HEK293 (cell line): Measurements from ENCODE around the gene SMIM17.

Experiments
- BCL11B ChIP-seq: fragments of 450-650 bp; formaldehyde crosslinking; IDR thresholded peaks from 2 replicates; pipeline ENCODE4 v1.5.1; 2016; ENCODE audit warnings: low read depth, missing biosample characterization, missing genetic modification characterization
- GFI1B ChIP-seq: fragments of 450-650 bp; formaldehyde crosslinking; IDR thresholded peaks from 2 replicates; pipeline ENCODE4 v1.5.1; 2016; ENCODE audit warnings: missing biosample characterization, missing genetic modification characterization
- HOXC10 ChIP-seq: sonication (generic); formaldehyde crosslinking; IDR thresholded peaks from 2 replicates; pipeline ENCODE4 v1.8.1; 2023; ENCODE audit warnings: mild to moderate bottlenecking, missing genetic modification reagents
- INSM2 ChIP-seq: fragments of 450-650 bp; formaldehyde crosslinking; IDR thresholded peaks from 2 replicates; pipeline ENCODE4 v1.5.1; 2016; ENCODE audit warnings: missing biosample characterization, missing genetic modification characterization
- KLF16 ChIP-seq: fragments of 450-650 bp; formaldehyde crosslinking; IDR thresholded peaks from 2 replicates; pipeline ENCODE4 v1.5.1; 2017; ENCODE audit warnings: missing biosample characterization, missing genetic modification characterization
- PATZ1 ChIP-seq: fragments of 450-650 bp; formaldehyde crosslinking; IDR thresholded peaks from 2 replicates; pipeline ENCODE4 v1.5.1; 2016; ENCODE audit warnings: missing biosample characterization, missing genetic modification characterization
- PRDM1 ChIP-seq: fragments of 450-650 bp; formaldehyde crosslinking; IDR thresholded peaks from 2 replicates; pipeline ENCODE4; 2016; ENCODE audit warnings: missing biosample characterization, missing genetic modification characterization
- SP2 ChIP-seq: fragments of 450-650 bp; formaldehyde crosslinking; IDR thresholded peaks from 2 replicates; pipeline ENCODE4 v1.5.1; 2016; ENCODE audit warnings: missing biosample characterization, missing genetic modification characterization
- SP3 ChIP-seq: fragments of 450-650 bp; formaldehyde crosslinking; IDR thresholded peaks from 2 replicates; pipeline ENCODE4 v1.5.1; 2016; ENCODE audit warnings: missing biosample characterization, missing genetic modification characterization
- ZBTB1 ChIP-seq: fragments of 450-650 bp; formaldehyde crosslinking; IDR thresholded peaks from 2 replicates; pipeline ENCODE4 v1.5.1; 2016; ENCODE audit warnings: missing biosample characterization, missing genetic modification characterization
- ZBTB8A ChIP-seq: fragments of 450-650 bp; formaldehyde crosslinking; IDR thresholded peaks from 2 replicates; pipeline ENCODE4 v1.5.1; 2016; ENCODE audit warnings: missing biosample characterization, missing genetic modification characterization
- ZNF133 ChIP-seq: fragments of 450-650 bp; formaldehyde crosslinking; IDR thresholded peaks from 2 replicates; pipeline ENCODE4 v1.5.1; 2016; ENCODE audit warnings: missing biosample characterization, missing genetic modification characterization
- ZNF146 ChIP-seq: fragments of 450-650 bp; formaldehyde crosslinking; IDR thresholded peaks from 2 replicates; pipeline ENCODE4 v1.5.1; 2016; ENCODE audit warnings: missing biosample characterization, missing genetic modification characterization
- ZNF19 ChIP-seq: fragments of 450-650 bp; formaldehyde crosslinking; IDR thresholded peaks from 2 replicates; pipeline ENCODE4; 2016; ENCODE audit warnings: missing biosample characterization, missing genetic modification characterization, low read depth
- ZNF2 ChIP-seq: fragments of 450-650 bp; formaldehyde crosslinking; IDR thresholded peaks from 2 replicates; pipeline ENCODE4 v1.5.1; 2016; ENCODE audit warnings: missing biosample characterization, missing genetic modification characterization
- ZNF202 ChIP-seq: fragments of 450-650 bp; formaldehyde crosslinking; IDR thresholded peaks from 2 replicates; pipeline ENCODE4 v1.5.1; 2016; ENCODE audit warnings: missing biosample characterization, missing genetic modification characterization, borderline replicate concordance
- ZNF214 ChIP-seq: fragments of 450-650 bp; formaldehyde crosslinking; IDR thresholded peaks from 2 replicates; pipeline ENCODE4 v1.5.1; 2017; ENCODE audit warnings: missing biosample characterization, mild to moderate bottlenecking, missing genetic modification characterization, borderline replicate concordance
- ZNF302 ChIP-seq: fragments of 450-650 bp; formaldehyde crosslinking; IDR thresholded peaks from 2 replicates; pipeline ENCODE4 v1.5.1; 2016; ENCODE audit warnings: missing biosample characterization, missing genetic modification characterization, low read depth
- ZNF341 ChIP-seq: fragments of 450-650 bp; formaldehyde crosslinking; IDR thresholded peaks from 2 replicates; pipeline ENCODE4; 2016; ENCODE audit warnings: low read depth, missing biosample characterization, missing genetic modification characterization
- ZNF394 ChIP-seq: fragments of 450-650 bp; formaldehyde crosslinking; IDR thresholded peaks from 2 replicates; pipeline ENCODE4 v1.5.1; 2016; ENCODE audit warnings: missing biosample characterization, missing genetic modification characterization, mild to moderate bottlenecking, moderate library complexity, borderline replicate concordance
- ZNF398 ChIP-seq: fragments of 450-650 bp; formaldehyde crosslinking; IDR thresholded peaks from 2 replicates; pipeline ENCODE4 v1.5.1; 2017; ENCODE audit warnings: missing biosample characterization, missing genetic modification characterization
- ZNF518A ChIP-seq: fragments of 450-650 bp; formaldehyde crosslinking; conservative IDR thresholded peaks from 2 replicates; pipeline ENCODE4 v1.5.1; 2016; ENCODE audit warnings: low read depth, missing biosample characterization, missing genetic modification characterization
- ZNF555 ChIP-seq: fragments of 450-650 bp; formaldehyde crosslinking; conservative IDR thresholded peaks from 2 replicates; pipeline ENCODE4 v1.5.1; 2017; ENCODE audit warnings: missing biosample characterization, mild to moderate bottlenecking, missing genetic modification characterization, inconsistent platforms
- TF ChIP-seq, protein P1 (sequence below): fragments of 450-650 bp; formaldehyde crosslinking; IDR thresholded peaks from 2 replicates; pipeline ENCODE4 v1.5.1; 2016; ENCODE audit warnings: missing biosample characterization, missing genetic modification characterization

SMIM17 gene

DNA sequence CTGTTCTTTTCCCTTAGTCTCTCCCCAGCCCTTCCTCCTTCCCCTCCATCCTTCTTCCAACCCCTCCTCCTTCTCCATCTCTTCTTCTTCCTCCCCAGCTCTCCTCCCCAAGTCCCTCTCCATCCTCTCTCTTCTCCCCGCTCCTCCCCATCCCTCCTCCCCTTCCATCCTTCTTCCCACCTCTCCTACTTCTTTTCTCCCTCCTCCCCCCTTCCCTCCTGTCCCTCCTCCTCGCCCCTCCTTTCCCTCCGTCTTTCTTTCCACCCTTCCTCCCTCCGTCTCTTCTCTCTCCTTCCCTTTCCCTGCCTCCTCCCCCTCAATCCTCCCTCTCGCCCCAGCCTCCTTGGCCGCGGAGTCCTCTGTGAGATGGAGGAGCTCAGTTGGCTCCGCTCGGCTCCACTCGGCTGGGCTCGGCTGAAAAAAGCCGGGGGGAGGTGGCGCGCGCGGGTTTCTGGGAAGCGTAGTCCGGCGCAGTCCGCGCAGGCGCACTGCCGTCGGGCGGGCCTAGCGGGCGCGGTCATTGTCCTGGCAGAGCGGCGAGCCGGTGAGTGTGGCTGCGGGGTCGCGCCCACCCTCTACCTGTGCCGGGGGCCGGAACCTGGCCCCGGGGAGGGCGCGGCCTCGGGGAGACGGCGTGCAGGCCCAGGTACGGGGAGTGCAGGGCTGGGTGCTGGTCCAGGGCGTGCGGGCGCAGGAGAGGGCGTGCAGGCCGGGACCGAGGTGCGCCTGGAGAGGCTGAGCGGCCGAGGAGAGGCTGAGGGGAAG, 48.0 kb upstream of the SMIM17 start, which contains the start of gene ZNF71 (continued):
- TF ChIP-seq, protein P1, sequence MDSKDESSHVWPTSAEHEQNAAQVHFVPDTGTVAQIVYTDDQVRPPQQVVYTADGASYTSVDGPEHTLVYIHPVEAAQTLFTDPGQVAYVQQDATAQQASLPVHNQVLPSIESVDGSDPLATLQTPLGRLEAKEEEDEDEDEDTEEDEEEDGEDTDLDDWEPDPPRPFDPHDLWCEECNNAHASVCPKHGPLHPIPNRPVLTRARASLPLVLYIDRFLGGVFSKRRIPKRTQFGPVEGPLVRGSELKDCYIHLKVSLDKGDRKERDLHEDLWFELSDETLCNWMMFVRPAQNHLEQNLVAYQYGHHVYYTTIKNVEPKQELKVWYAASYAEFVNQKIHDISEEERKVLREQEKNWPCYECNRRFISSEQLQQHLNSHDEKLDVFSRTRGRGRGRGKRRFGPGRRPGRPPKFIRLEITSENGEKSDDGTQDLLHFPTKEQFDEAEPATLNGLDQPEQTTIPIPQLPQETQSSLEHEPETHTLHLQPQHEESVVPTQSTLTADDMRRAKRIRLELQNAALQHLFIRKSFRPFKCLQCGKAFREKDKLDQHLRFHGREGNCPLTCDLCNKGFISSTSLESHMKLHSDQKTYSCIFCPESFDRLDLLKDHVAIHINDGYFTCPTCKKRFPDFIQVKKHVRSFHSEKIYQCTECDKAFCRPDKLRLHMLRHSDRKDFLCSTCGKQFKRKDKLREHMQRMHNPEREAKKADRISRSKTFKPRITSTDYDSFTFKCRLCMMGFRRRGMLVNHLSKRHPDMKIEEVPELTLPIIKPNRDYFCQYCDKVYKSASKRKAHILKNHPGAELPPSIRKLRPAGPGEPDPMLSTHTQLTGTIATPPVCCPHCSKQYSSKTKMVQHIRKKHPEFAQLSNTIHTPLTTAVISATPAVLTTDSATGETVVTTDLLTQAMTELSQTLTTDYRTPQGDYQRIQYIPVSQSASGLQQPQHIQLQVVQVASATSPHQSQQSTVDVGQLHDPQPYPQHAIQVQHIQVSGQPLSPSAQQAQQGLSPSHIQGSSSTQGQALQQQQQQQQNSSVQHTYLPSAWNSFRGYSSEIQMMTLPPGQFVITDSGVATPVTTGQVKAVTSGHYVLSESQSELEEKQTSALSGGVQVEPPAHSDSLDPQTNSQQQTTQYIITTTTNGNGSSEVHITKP (tag by site-specific recombination): peak; percentile 78
- TF ChIP-seq ZNF518A (tag by site-specific recombination): 0 out of 2 replicates have a peak, but pooled peaks have one; percentile 28
- TF ChIP-seq ZNF133 (tag by site-specific recombination): peak; percentile 54; the same call in 1 of the 2 replicates
- TF ChIP-seq BCL11B (tag by site-specific recombination): no peak
- no peak for TF ChIP-seq ZBTB1
- peak; percentile 98 for TF ChIP-seq ZNF398
- 0 out of 2 replicates have a peak, but pooled peaks have one; percentile 19 for TF ChIP-seq INSM2
- TF ChIP-seq HOXC10: peak; percentile 95; the same call in 1 of the 2 replicates
- TF ChIP-seq ZNF555: no peak
- no peak for TF ChIP-seq ZNF214 (tag by site-specific recombination)
- TF ChIP-seq SP2 (tag by site-specific recombination): peak; percentile 63
- 0 out of 2 replicates have a peak, but pooled peaks have one; percentile 25 for TF ChIP-seq ZNF302 (tag by site-specific recombination)
- peak; percentile 97 for TF ChIP-seq SP3 (tag by site-specific recombination)
- no peak for TF ChIP-seq ZNF146 (tag by site-specific recombination)
- TF ChIP-seq ZBTB8A (tag by site-specific recombination): peak; percentile 93
- TF ChIP-seq ZNF341 (tag by site-specific recombination): peak; percentile 73
- 0 out of 2 replicates have a peak, but pooled peaks have one; percentile 70 for TF ChIP-seq ZNF19 (tag by site-specific recombination)
- peak; percentile 48; the same call in 1 of the 2 replicates for TF ChIP-seq PATZ1 (tag by site-specific recombination)
- 0 out of 2 replicates have a peak, but pooled peaks have one; percentile 24 for TF ChIP-seq KLF16
- 0 out of 2 replicates have a peak, but pooled peaks have one; percentile 50 for TF ChIP-seq PRDM1 (tag by site-specific recombination)
- no peak for TF ChIP-seq GFI1B (tag by site-specific recombination)
- peak; percentile 77 for TF ChIP-seq ZNF202 (tag by site-specific recombination)
- peak; percentile 13; the same call in 1 of the 2 replicates for TF ChIP-seq ZNF2
- peak; percentile 96 for TF ChIP-seq ZNF394 (tag by site-specific recombination)
